Activated CD8-positive, alpha-beta memory T cell treated with anti-CD3 and anti-CD28 coated beads, Interleukin-2, amount 50 U/mL, for 1 hour (primary cell): ENCODE results near the gene AQP10.
A peak's percentile ranks its signal among the peaks of the same experiment; 100 is the strongest.
"Not testable (repeated sequence)": the region's sequence is repeated elsewhere in the genome, so short reads cannot be mapped to it uniquely, and the experiment has no call there.

Experiments
- DNase-seq: peaks from one replicate; pipeline ENCODE4 v3.0.0-alpha.2; 2020; ENCODE audit errors: extremely low read depth

Gene AQP10, protein sequence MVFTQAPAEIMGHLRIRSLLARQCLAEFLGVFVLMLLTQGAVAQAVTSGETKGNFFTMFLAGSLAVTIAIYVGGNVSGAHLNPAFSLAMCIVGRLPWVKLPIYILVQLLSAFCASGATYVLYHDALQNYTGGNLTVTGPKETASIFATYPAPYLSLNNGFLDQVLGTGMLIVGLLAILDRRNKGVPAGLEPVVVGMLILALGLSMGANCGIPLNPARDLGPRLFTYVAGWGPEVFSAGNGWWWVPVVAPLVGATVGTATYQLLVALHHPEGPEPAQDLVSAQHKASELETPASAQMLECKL

DNA sequence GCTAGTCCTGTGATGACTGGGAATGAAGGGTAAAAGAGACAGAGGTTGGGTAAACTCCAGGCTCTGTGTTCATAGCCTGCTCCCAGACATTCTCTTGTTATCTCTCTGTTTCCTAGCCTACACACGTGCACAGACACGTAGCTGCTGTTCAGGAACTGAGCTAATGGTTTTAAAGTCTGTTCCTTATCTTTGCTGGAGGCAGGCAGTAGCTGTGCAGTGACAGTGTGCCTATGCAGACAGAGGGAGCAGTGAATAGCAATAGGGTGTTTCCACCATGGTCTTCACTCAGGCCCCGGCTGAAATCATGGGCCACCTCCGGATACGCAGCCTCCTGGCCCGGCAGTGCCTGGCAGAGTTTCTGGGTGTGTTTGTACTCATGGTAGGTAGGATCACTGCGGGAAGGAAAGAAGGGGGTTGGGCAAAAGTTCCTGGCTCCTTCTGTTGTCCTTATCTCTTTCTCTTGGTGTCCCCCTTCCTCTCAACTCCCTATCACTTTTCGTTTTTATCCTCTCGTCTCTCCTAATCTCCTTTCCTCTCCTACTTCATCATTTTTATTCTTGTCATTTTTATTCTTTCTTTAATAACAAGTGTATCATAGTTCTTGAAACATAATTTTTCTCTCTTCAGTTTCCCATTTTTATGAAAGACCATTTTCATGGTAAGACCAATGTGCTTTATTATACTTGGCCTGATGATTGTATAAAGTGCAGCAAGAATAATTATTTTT, at the start of gene AQP10:
Gene AQP10 (plus strand): TSS at position 212 of the 727 bp plus-strand sequence. CDS start 63 bp downstream, at position 275.
- DNase-seq = no peak

DNA sequence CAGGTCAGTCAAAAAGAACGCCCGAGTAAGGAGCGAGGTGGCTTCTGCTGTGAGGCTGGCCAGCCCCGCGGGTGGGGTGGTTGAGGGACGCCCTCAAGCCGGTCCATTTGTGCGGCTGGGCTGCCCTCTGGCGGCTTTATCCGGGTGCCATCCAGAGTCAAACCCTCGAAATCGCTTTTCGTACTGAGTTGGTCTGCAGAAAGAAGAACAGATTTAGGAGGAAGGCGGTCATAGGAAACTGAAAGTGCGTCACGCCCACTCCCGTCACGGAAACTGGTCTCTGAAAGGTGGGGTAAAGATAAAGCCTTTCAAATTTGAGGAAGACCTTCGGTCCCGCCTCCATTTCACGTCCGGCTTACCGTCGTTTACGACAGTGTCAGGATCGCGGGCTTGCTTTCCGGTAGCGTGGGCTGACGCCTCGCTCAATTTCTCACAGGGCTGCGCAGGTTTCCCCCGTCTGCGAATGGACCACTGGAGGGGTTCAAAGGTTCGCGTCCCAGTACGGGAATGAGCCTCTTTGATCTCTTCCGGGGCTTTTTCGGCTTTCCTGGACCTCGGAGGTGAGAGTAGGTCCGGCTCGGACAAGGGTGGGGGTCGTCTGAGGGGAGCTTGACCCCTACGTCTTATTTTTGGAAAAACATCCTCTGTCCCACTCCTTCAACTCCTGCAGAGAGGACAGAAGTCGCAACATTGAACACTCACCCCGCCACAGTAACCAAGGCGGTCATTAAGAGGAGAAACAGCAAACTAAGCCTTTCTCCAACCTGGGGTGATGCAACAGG, 48.5 kb upstream of the AQP10 start, which contains the start of gene HAX1:
Gene HAX1 (plus strand): TSS at position 413 of the 782 bp plus-strand sequence. CDS start 95 bp downstream, at position 508.
- peak; percentile 95 for DNase-seq

DNA sequence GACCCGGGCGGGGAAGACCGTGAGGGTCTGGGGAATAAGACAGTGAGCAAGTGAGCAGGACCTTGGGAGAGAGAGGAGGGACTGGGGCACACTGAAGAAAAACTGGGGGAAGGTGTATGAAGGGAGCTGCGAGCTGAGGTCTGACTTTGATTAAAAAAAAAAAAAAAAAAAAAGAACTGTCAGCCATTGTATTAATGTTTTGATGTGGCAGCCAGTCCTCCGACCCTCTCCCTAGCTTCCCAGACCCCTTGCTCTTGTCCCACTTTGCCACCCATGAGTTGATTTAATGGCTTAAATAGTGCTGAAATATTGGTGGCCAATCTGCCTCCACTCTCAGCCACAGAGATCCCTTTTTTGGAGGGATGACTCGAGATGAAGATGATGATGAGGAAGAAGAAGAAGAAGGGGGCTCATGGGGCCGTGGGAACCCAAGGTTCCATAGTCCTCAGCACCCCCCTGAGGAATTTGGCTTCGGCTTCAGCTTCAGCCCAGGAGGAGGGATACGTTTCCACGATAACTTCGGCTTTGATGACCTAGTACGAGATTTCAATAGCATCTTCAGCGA, 47.8 kb upstream of the AQP10 start:
- DNase-seq = no peak

DNA sequence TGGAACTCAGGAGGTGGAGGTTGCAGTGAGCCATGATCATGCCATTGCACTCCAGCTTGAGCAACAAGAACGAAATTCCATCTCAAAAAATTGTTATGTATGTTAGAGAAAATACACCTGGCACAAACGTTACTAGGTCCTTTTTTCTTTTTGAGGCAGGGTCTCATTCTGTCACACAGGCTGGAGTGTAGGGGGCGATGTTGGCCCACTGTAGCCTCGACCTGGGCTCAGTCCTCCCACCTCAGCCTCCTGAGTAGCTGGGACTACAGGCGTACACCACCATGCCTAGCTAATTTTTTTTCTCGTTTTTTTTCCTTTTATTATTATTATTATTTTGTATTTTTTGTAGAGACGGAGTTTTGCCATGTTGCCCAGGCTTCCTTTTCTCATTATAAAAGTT, 44.1 kb upstream of the AQP10 start:
- DNase-seq = no peak

DNA sequence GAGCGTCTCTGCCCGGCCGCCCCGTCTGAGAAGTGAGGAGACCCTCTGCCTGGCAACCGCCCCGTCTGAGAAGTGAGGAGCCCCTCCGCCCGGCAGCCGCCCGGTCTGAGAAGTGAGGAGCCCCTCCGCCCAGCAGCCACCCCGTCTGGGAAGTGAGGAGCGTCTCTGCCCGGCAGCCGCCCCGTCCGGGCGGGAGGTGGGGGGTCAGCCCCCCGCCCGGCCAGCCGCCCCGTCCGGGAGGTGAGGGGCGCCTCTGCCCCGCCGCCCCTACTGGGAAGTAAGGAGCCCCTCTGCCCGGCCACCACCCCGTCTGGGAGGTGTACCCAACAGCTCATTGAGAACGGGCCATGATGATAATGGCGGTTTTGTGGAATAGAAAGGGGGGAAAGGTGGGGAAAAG, 33.3 kb upstream of the AQP10 start:
- not testable (repeated sequence) for DNase-seq

DNA sequence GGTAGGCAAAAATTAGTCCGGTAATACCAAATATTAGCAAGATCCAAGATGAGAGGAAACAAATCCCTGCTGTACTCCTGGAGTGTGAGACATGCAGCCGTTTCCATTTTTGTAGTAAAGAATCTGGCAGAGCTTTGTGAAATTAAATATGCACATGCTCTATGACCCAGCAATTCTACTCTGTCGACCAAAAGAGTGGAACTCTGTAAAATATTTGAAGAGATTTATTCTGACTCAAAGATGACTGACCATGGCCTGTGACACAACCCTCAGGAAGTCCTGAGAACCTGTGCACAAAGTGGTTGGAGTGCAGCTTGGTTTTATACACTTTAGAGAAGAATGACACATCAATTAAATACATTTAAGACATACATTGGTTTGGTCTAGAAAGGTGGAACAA, 32.2 kb upstream of the AQP10 start:
- no peak for DNase-seq

DNA sequence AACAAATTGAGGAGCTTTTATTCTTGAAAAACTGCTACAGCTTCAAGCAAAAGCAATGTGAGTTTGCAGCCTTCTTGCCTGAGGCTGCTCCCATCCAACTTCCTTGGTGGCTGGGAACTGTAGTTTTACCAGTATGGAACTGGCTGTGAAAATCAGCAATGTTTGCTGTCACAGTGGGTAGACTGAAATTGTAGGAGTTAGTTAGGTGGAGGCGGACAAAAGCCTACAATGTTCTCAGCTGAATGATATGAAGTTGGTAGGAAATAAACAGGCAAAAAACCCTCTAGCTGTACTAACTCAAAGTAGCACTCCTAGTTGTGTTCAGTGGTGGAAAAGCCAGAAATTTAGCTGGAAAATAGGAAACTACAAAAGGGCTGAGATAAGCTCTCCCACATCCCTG, 30.0 kb upstream of the AQP10 start:
- DNase-seq = no peak

DNA sequence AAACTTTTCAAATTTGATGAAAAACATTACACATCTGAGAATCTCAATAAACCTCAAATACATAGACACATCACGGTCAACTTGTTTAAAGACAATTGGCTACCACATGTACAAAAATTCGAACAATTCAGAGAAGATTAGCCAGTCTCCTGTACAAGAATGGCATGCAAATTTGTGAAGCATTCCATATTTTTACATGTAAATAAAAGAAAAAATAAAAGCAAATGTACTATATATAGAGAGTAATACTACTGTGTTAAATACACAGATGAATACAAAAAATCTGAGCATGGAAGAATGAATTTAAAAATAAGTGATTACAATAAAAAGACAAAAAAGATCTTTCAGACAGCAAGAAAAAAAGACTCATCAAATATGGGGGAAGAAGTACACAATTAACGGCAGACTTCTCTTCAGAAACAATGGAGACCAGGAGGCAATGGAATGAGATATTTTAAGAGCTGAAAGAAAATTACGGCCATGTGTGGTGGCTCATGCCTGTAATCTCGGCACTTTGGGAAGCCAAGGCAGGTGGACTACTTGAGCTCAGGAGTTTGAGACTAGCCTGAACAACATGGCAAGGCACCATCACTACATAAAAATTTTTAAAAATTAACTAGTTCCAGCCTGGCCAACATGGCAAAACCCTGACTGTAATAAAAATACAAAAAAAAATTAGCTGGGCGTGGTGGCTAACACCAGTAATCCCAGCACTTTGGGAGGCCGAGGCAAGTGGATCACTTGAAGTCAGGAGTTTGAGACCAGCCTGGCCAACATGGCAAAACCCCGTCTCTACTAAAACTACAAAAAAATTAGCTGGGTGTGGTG, 25.3 kb upstream of the AQP10 start:
- no peak for DNase-seq

DNA sequence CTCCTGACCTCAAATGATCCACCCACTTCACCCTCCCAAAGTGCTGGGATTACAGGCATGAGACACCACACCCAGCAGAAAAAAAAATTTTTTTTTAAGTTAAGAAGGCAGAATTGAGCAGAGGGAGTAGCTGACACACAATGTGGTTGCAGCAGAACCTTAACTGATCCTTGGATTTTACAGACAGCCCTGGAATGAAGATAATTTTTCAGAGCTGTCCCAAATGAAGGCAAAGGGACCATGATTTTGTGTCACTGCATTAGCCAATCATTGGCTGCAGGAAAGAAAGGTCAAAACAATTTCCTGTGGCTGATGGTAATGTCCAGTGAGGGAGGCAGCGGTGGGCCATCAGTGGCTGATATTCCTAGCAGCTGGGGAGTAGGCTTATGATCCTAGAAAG, 19.3 kb upstream of the AQP10 start:
- no peak for DNase-seq

DNA sequence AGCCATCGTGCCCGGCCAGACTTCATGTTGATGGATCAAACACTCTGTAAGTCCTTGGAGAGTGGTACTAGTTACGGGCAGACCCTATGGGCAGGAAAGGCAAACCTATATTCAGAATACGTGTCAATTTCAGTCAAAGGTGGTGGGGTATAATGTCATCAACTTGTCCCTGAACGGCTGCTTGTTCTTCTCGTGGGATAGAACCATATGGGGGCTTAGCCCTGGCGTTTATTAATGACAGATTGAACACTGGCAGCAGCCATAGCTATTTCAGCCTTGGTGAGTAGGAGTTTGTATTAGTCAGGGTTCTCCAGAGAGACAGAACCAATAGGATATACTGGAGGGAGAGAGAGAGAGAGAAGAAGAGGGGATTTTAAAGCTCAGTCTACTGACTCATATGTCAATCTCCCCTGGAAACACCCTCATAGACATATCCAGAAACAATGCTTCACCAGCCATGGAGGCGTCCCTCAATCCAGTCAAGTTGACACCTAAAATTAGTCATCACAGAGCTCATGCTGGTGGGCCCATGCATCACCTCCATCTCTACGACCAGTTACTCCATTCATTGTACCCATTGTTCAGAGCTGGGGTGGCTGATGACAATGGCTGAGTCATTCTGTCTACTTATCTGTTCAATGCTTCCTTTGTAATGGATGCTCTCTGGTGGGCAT, 16.1 kb upstream of the AQP10 start:
- DNase-seq = no peak

DNA sequence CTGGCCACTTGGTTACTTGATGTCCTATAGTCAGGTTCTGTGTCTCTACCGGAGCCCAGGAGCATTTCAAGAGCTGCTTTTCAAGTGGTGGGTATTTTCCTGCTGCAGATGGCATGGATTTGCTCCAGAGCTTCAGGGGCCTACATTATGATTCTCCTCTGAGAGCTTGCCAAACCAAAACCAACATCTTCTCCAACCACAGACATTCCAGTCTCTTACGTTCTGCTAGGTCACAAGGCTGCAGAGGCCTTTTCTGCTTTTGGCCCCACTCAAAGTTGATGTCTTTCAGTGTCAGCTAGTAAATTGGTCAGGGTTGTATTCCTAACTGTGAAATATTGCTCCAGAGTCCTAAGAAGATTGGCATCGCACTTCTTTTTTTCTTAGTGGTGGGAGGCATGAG, 14.7 kb upstream of the AQP10 start:
- DNase-seq = no peak

DNA sequence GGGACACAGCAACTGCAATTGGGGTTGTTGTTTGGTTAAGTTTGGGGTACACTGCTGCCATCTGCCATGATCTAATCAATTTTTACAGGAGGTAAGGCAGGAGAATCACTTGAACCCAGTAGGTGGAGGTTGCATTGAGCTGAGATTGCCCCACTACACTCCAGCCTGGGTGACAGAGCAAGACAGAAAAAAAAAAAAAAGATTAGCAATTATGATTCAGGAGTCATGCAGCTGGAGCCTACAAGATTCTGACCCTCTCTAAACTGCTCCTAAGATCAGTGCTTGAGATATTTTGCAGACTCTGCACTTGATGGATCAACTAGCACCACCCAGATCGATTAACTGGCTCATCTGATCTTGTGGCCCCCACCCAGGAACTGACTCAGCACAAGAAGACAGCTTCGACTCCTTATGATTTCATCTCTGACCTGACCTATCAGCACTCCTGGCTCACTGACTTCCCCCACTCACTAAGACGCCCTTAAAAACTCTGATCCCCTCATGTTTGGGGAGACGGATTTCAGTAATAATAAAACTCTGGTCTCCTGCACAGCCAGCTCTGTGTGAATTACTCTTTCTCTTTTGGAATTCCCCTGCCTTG, 13.1 kb upstream of the AQP10 start:
- DNase-seq = not testable (repeated sequence)

DNA sequence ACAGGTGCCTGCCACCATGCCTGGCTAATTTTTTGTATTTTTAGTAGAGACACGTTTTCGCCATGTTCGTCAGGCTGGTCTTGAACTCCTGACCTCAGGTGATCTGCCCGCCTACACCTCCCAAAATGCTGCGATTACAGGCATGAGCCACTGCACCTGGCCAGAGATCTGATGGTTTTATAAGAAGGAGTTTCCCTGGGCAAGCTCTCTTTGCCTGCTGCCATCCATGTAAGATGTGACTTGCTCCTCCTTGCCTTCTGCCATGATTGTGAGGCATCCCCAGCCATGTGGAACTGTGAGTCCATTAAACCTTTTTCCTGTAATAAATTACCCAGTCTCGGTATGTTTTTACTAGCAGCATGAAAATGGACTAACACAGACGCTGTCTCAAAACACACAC, 11.8 kb upstream of the AQP10 start:
- DNase-seq = not testable (repeated sequence)

DNA sequence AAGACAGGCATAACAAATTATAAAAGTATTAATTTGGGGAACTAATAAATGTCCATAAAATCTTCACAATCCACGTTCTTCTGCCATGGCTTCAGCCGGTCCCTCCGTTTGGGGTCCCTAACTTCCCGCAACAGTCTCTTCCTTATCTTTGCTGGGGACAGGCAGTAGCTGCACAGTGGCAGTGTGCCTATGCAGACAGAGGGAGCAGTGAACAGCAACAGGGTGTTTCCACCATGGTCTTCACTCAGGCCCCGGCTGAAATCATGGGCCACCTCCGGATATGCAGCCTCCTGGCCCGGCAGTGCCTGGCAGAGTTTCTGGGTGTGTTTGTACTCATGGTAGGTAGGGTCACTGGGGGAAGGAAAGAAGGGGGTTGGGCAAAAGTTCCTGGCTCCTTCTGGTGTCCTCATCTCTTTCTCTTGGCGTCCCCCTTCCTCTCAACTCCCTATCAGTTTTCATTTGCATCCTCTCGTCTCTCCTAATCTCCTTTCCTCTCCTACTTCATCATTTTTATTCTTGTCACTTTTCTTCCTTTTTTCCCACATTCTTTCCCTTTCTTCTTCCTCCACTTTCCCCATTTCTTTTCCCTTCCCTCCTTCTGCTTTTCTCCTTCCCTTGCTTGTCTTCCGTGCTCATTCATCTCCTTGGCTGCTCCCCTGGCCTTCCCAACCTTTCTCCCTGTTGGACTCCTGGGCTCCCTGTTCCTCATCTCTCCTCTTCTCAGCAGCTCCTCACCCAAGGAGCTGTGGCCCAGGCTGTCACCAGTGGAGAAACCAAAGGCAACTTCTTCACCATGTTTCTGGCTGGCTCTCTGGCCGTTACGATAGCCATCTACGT, 8.4 kb upstream of the AQP10 start:
- DNase-seq = not testable (repeated sequence)

DNA sequence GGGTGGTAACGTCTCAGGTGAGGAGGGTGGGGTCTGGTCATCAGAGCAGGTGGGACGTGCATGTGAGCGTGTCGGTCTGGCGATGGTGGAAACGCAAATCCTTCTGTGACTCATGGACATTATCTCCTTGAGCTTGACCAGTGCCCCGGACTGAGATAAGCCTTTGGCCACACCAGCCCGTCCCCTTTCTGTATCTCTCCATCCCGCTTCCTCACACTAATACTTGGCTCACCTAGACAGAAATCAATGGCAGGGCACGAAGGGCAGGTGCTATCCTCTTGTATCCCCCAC, 7.9 kb upstream of the AQP10 start:
- no peak for DNase-seq

DNA sequence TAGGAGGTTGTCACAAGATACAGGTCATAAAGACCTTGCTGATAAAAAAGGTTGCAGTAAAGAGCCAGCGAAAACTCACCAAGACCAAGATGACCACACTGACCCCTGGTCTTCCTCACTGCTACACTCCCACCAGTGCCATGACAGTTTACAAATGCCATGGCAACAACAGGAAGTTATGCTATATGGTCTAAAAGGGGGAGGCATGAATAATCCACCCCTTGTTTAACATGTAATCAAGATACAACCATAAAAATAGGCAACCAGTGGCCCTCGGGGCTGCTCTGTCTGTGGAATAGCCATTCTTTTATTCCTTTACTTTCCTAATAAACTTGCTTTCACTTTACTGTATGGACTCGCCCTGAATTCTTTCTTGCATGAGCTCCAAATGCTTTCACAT, 6.7 kb upstream of the AQP10 start:
- DNase-seq = not testable (repeated sequence)

DNA sequence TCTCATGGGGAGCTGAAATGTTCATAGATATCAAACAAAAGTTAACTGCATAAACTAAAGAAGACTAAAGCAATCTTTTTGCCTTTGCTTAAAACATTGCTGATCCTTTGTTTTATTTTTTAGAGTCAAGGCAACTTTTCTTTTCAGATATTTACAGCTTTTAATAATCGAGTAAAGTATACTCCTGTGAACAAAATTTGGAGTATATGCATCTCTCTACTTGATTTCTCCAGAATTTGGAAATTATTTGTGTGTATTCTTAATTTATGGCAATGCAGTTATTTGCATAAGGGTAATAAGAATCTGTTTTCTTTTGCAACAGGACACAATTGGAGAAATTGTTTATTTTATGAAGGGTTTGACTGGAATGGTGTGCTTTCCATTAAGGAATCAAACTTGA, 4.2 kb upstream of the AQP10 start:
- no peak for DNase-seq

DNA sequence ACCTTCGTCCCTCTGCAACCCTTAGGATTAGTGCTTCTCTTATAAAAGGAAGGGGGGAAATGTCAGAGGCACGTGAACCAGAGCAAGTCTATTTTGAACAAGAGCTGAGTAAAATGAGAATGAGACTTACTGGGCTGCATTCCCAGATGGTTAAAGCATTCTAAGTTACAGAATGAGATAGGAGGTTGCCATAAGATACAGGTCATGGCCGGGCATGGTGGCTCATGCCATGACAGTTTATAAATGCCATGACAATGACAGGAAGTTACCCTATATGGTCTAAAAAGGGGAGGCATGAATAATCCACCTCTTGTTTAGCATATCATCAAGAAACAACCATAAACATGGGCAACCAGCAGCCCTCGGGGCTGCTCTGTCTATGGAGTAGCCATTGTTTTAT, 2.5 kb upstream of the AQP10 start:
- no peak for DNase-seq

DNA sequence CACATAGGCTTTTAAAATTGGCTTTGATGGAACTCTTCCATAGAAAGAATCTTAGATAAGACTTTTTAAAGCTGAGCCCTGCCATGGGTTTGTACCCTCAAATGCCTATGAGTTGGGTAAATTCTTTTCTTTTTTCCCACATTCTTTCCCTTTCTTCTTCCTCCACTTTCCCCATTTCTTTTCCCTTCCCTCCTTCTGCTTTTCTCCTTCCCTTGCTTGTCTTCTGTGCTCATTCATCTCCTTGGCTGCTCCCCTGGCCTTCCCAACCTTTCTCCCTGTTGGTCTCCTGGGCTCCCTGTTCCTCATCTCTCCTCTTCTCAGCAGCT, 679 bp downstream of the AQP10 start:
- DNase-seq = not testable (repeated sequence)

DNA sequence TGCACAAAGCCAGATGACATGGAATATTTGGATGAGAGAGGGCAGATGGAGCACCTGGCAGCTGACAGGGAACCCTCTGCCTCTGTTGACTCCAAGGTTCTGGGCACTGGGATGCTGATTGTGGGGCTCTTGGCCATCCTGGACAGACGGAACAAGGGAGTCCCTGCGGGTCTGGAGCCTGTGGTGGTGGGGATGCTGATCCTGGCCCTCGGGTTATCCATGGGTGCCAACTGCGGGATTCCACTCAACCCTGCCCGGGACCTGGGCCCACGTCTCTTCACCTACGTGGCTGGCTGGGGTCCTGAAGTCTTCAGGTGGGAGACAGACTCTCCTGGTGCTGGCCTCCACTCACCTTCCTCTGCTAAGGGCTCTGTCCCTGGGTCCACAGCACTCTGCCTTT, 2.6 kb downstream of the AQP10 start:
- DNase-seq = no peak
